Measurements from ENCODE around the gene ARHGEF1. TPM values are rescaled to one million over a fixed set of nuclear protein-coding genes. Genes with fewer than 3 reads are reported as not detected.

The ARHGEF1 gene
- total RNA-seq, 4 donors from 2014 or later, result 54.5 to 71.8 (median 59.7) TPM

- TF ChIP-seq, protein P1, sequence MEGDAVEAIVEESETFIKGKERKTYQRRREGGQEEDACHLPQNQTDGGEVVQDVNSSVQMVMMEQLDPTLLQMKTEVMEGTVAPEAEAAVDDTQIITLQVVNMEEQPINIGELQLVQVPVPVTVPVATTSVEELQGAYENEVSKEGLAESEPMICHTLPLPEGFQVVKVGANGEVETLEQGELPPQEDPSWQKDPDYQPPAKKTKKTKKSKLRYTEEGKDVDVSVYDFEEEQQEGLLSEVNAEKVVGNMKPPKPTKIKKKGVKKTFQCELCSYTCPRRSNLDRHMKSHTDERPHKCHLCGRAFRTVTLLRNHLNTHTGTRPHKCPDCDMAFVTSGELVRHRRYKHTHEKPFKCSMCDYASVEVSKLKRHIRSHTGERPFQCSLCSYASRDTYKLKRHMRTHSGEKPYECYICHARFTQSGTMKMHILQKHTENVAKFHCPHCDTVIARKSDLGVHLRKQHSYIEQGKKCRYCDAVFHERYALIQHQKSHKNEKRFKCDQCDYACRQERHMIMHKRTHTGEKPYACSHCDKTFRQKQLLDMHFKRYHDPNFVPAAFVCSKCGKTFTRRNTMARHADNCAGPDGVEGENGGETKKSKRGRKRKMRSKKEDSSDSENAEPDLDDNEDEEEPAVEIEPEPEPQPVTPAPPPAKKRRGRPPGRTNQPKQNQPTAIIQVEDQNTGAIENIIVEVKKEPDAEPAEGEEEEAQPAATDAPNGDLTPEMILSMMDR (IDR thresholded peaks at IDR 0.05), result no peak
- TF ChIP-seq POLR2A (IDR thresholded peaks at IDR 0.05; ENCODE audit: low read depth), result no peak
- TF ChIP-seq EP300 (IDR thresholded peaks at IDR 0.05), result no peak
- TF ChIP-seq POLR2AphosphoS5 (IDR thresholded peaks at IDR 0.05), result no peak
- 6% methylated on average over 33 of the region's 38 CpGs for WGBS
- Histone ChIP-seq H3K9me3 (no peaks in the 10 kb centered on the region), H3K4me1 (peaks cover 0 to 28% (median 21%) of the 10 kb centered on the region in 4 donors), H3K27me3 (peaks cover 5 to 98% (median 60%) of the 10 kb centered on the region in 4 donors), H3K36me3 (no peaks in the 10 kb centered on the region), H3K4me3 (no peak overlapping the region), H3K27ac (replicated peaks in 1 of 4) (no peak overlapping the region)
- intact Hi-C loops (cut with DNase I), result no loop called here
- DNase-seq (ENCODE audit: extremely low spot score), result no peak
Measured at GRCh38 chr19:41915021-41915775, 32.2 kb downstream of the ARHGEF1 start.

- no peak overlapping the region for H3K27ac ChIP-seq (replicated peaks in 1 of 4)
- H3K4me1 ChIP-seq, result peaks cover 0 to 28% (median 21%) of the 10 kb centered on the region in 4 donors
- peaks cover 5 to 98% (median 63%) of the 10 kb centered on the region in 4 donors for H3K27me3 ChIP-seq
- no peaks in the 10 kb centered on the region for H3K36me3 ChIP-seq
- DNase-seq (ENCODE audit: extremely low spot score), result no peak
- intact Hi-C loops (cut with DNase I), result no loop called here
- H3K9me3 ChIP-seq, result no peaks in the 10 kb centered on the region
- no peak overlapping the region for H3K4me3 ChIP-seq
- TF ChIP-seq, protein P1 (IDR thresholded peaks at IDR 0.05), result no peak
- TF ChIP-seq POLR2AphosphoS5 (IDR thresholded peaks at IDR 0.05), result no peak
- no peak for TF ChIP-seq POLR2A (IDR thresholded peaks at IDR 0.05; ENCODE audit: low read depth)
- TF ChIP-seq EP300 (IDR thresholded peaks at IDR 0.05), result no peak
- 29% methylated on average over 25 of the region's 27 CpGs for WGBS
Measured at GRCh38 chr19:41915776-41916414, 32.9 kb downstream of the ARHGEF1 start.

DNA sequence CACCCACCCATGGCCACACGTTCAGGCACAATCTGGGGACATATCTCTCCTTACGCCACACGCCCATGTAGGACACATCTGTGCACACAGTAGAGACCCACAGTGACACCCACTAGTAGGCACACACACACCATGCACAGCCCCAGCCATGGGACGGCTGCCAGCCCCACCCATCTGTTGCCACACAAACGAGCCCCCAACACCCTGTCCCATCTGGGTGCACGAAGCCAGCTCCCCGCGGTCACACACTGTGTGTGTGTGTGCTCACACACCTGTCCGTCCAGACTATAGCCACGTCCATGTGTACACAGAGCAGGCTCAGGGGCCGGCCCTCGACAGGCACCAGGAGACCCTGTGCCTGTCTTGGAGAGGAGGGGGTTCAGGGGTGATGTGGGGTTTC lies 34.7 kb downstream of the ARHGEF1 start:
- WGBS, result 46% methylated on average over 8 of the region's 12 CpGs
- intact Hi-C loops (cut with DNase I), result no loop called here
- peaks cover 5 to 98% (median 66%) of the 10 kb centered on the region in 4 donors for H3K27me3 ChIP-seq

DNA sequence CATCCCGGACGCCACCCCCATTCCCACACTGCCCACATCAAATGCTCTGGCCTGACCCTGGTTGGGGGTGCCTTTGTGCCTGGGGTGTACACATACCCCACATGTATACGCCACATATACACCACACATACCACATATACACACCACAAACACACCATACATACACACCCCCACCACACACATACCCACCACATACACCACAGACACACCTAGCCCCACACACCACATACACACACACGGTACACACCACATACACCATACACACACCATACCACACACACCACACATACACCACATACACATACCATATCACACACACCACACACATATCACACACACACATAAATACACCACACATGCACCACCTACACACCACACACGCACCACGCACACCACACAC lies 35.1 kb downstream of the ARHGEF1 start:
- intact Hi-C loops (cut with DNase I), result no loop called here

More for the DNA sequence above, 34.7 kb downstream of the ARHGEF1 start:
- Histone ChIP-seq H3K27ac (replicated peaks in 1 of 4) (no peak overlapping the region), H3K9me3 (no peaks in the 10 kb centered on the region), H3K4me3 (no peak overlapping the region), H3K36me3 (no peaks in the 10 kb centered on the region), H3K4me1 (peaks cover 0 to 23% (median 20%) of the 10 kb centered on the region in 4 donors)
- TF ChIP-seq EP300 (IDR thresholded peaks at IDR 0.05) (no peak), POLR2AphosphoS5 (IDR thresholded peaks at IDR 0.05) (no peak), POLR2A (IDR thresholded peaks at IDR 0.05; ENCODE audit: low read depth) (no peak)
- TF ChIP-seq, protein P1 (IDR thresholded peaks at IDR 0.05), result no peak
- DNase-seq (ENCODE audit: extremely low spot score), result no peak

More for the DNA sequence above, 35.1 kb downstream of the ARHGEF1 start:
- H3K4me3 ChIP-seq, result no peak overlapping the region
- H3K9me3 ChIP-seq, result no peaks in the 10 kb centered on the region
- no peak for DNase-seq (ENCODE audit: extremely low spot score)
- no peak overlapping the region for H3K27ac ChIP-seq (replicated peaks in 1 of 4)
- TF ChIP-seq POLR2AphosphoS5 (IDR thresholded peaks at IDR 0.05), result no peak
- no peak for TF ChIP-seq POLR2A (IDR thresholded peaks at IDR 0.05; ENCODE audit: low read depth)
- TF ChIP-seq, protein P1 (IDR thresholded peaks at IDR 0.05), result no peak
- TF ChIP-seq EP300 (IDR thresholded peaks at IDR 0.05), result no peak
- peaks cover 5 to 98% (median 68%) of the 10 kb centered on the region in 4 donors for H3K27me3 ChIP-seq
- 86% methylated on average over 6 of the region's 6 CpGs for WGBS
- H3K36me3 ChIP-seq, result no peaks in the 10 kb centered on the region
- peaks cover 0 to 19% (median 15%) of the 10 kb centered on the region in 4 donors for H3K4me1 ChIP-seq
